Measurements from ENCODE around the gene NEDD4L. TPM values are rescaled to one million over a fixed set of nuclear protein-coding genes. Genes with fewer than 3 reads are reported as not detected.

Gene NEDD4L
- total RNA-seq, 1 donor from 2014 or later = 95.9 TPM

DNA sequence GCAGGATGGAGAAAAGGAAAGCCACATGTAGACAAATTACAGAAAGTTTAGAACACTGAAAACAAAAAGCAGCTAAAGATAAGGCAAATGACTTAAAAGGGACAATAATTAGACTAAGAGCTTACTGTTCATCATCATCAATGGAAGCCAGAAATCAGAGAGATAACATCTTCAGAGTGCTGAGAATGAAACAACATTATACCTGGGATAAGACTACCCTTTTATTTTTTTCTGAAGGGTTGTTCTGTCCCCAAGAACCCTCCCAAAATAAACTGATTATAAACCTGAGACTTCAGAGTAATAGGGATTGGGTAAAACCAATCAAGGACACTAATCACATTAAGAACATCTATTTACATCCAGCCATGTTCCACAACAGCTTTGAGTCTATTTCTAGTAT, 6.9 kb upstream of the NEDD4L start:
- no peak for TF ChIP-seq CTCF (conservative IDR thresholded peaks at IDR 0.05; ENCODE audit: low read depth, low read length)
- no peak overlapping the region for H3K4me3 ChIP-seq (ENCODE audit: low read depth, low read length)

DNA sequence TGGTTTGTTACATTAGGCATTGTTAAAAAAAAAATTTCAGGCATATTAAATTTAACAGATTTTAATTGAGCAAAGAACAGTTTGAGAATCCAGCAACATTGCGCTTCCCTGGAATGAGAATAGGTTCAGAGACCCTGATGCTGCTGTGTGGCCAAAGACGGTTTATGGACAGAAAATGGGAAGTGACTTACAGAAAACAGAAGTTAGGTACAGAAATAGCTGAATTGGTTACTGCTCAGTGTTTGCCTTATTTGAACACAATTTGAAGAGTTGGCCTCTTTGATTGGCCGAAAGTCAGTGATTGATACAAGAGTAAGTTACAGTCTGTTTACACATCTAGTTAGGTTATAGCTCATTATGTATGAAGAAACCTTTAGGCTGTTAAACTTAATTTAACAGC, 6.0 kb upstream of the NEDD4L start:
- no peak overlapping the region for H3K4me3 ChIP-seq (ENCODE audit: low read depth, low read length)
- TF ChIP-seq CTCF (conservative IDR thresholded peaks at IDR 0.05; ENCODE audit: low read depth, low read length) = no peak
- DNase-seq (ENCODE audit: low read depth) = no peak

More for the DNA sequence above, 6.9 kb upstream of the NEDD4L start:
- DNase-seq (ENCODE audit: low read depth) = no peak

DNA sequence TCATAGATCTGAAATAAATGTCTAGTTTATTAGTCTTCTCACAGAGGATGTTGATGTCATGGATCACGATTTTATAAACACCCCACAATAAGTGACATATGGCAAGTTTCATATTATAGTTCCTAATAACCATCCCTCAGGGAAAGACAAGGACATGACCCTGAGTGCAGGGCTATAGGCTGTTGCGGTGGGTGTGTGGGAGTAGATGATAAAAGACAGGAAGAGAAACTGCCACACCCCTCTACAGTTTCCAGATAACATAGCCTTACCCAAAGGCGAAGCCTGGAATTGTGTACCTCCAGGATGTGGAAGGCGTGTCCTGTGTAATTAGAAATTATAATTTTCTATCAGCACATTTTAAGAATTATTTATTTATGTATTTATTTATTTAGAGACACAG, 2.4 kb upstream of the NEDD4L start:
- no peak for DNase-seq (ENCODE audit: low read depth)
- TF ChIP-seq CTCF (conservative IDR thresholded peaks at IDR 0.05; ENCODE audit: low read depth, low read length) = no peak
- no peak overlapping the region for H3K4me3 ChIP-seq (ENCODE audit: low read depth, low read length)

GRCh38 chr18:58042826-58043490, 1.1 kb upstream of the NEDD4L start:
- no peak for DNase-seq (ENCODE audit: low read depth)
- peak overlapping the region; percentile 66 for H3K4me3 ChIP-seq (ENCODE audit: low read depth, low read length)
- no peak for TF ChIP-seq CTCF (conservative IDR thresholded peaks at IDR 0.05; ENCODE audit: low read depth, low read length)

GRCh38 chr18:58044370-58045241, 580 bp downstream of the NEDD4L start:
- no peak for DNase-seq (ENCODE audit: low read depth)
- peak overlapping the region; percentile 66 for H3K4me3 ChIP-seq (ENCODE audit: low read depth, low read length)
- peak; percentile 16 for TF ChIP-seq CTCF (conservative IDR thresholded peaks at IDR 0.05; ENCODE audit: low read depth, low read length)

GRCh38 chr18:58045242-58046092, 1.4 kb downstream of the NEDD4L start:
- DNase-seq (ENCODE audit: low read depth) = no peak
- no peak for TF ChIP-seq CTCF (conservative IDR thresholded peaks at IDR 0.05; ENCODE audit: low read depth, low read length)
- peak overlapping the region; percentile 66 for H3K4me3 ChIP-seq (ENCODE audit: low read depth, low read length)

Data from epithelial cell of proximal tubule (primary cell).